ENCODE data around the gene SORCS1. TPM values are rescaled to one million over a fixed set of nuclear protein-coding genes. Genes with fewer than 3 reads are reported as not detected.

SORCS1 gene
- total and polyA plus RNA-seq, 2 donors (not counting 1 experiment from before 2014, with no cell fraction given), result under 0.01 to 0.01 TPM

DNA sequence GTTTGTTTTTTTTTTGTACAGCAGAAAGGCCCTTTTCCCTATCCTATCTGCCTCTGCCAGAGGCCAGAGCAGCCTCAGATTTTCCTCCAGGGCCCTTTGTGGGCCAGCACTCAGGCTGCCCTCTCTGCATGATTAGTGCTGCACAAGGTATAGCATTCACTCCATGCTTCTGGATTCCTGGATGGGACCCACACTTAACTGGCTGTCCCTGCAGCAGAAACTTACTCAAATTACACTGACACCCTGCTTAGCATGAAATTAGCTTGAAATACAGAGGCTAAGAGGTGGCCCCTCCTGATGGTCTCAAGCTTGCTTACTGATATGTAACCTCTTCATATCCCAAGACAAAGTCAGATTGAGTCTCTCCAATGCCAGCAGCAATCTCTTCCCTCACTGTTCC lies 239.3 kb downstream of the SORCS1 start:
- H3K4me2 ChIP-seq (ENCODE audit: extremely low read depth, insufficient read depth, low read length), result no peak overlapping the region
- H3K9ac ChIP-seq (ENCODE audit: insufficient read depth, low read length), result no peak overlapping the region
- no peak overlapping the region for H3K27ac ChIP-seq (ENCODE audit: insufficient read depth, low read length)
- no peaks in the 10 kb centered on the region for H3K36me3 ChIP-seq (ENCODE audit: control insufficient read depth, insufficient read depth, low read length)
- H3K27me3 ChIP-seq (ENCODE audit: control insufficient read depth, insufficient read depth, low read length), result no peaks in the 10 kb centered on the region
- no peaks in the 10 kb centered on the region for H4K20me1 ChIP-seq (ENCODE audit: control insufficient read depth, extremely low read depth, insufficient read depth, low read length)
- H3K4me1 ChIP-seq (ENCODE audit: control insufficient read depth, extremely low read depth, insufficient read depth, low read length), result no peaks in the 10 kb centered on the region
- no peaks in the 10 kb centered on the region for H3K9me3 ChIP-seq (ENCODE audit: control insufficient read depth, insufficient read depth, low read depth, low read length)
- H3K4me3 ChIP-seq (replicated peaks in 1 of 4; ENCODE audit: control extremely low read depth in 1 of 4, insufficient read depth in 1 of 4, low read depth in 3 of 4, low read length in 4 of 4), result no peak overlapping the region
- no peaks in the 10 kb centered on the region for H3K79me2 ChIP-seq (ENCODE audit: control insufficient read depth, insufficient read depth, low read length)
- TF ChIP-seq, protein P1, sequence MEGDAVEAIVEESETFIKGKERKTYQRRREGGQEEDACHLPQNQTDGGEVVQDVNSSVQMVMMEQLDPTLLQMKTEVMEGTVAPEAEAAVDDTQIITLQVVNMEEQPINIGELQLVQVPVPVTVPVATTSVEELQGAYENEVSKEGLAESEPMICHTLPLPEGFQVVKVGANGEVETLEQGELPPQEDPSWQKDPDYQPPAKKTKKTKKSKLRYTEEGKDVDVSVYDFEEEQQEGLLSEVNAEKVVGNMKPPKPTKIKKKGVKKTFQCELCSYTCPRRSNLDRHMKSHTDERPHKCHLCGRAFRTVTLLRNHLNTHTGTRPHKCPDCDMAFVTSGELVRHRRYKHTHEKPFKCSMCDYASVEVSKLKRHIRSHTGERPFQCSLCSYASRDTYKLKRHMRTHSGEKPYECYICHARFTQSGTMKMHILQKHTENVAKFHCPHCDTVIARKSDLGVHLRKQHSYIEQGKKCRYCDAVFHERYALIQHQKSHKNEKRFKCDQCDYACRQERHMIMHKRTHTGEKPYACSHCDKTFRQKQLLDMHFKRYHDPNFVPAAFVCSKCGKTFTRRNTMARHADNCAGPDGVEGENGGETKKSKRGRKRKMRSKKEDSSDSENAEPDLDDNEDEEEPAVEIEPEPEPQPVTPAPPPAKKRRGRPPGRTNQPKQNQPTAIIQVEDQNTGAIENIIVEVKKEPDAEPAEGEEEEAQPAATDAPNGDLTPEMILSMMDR (conservative IDR thresholded peaks at IDR 0.05 in 1 of 2, IDR thresholded peaks at IDR 0.05 in 1 of 2; ENCODE audit: low read depth in 1 of 2, low read length in 2 of 2), result no peak
- TF ChIP-seq EZH2 (IDR thresholded peaks at IDR 0.05; ENCODE audit: low read length, missing control alignments), result no peak
- no peak for DNase-seq (ENCODE audit: low read depth in 2 of 2)
- no peak overlapping the region for H2AFZ ChIP-seq (ENCODE audit: low read length)

DNA sequence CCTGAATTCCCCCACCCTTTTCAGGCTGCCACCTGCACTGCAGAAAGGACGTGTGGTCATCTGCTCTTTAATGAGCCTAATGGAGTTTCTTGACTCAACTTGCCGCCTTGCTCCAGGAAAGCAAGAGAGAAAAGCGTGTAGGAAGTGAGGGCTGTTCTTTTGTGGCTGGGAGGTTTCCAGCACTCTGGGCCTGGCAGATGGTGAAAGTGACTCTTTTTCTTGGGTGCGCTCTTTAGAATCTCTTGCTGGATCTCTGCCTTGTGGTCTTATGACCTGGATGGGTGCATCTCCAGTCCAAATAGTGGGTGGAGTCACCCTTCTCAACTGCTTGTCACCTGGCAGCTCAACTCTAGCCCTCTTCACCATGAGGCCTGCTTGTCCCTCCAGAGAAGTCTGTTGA lies 244.0 kb downstream of the SORCS1 start:
- Histone ChIP-seq H3K27me3 (ENCODE audit: control insufficient read depth, insufficient read depth, low read length) (no peaks in the 10 kb centered on the region), H3K4me2 (ENCODE audit: extremely low read depth, insufficient read depth, low read length) (no peak overlapping the region), H3K79me2 (ENCODE audit: control insufficient read depth, insufficient read depth, low read length) (no peaks in the 10 kb centered on the region), H3K4me3 (replicated peaks in 1 of 4; ENCODE audit: control extremely low read depth in 1 of 4, insufficient read depth in 1 of 4, low read depth in 3 of 4, low read length in 4 of 4) (no peak overlapping the region), H3K9me3 (ENCODE audit: control insufficient read depth, insufficient read depth, low read depth, low read length) (no peaks in the 10 kb centered on the region), H3K9ac (ENCODE audit: insufficient read depth, low read length) (no peak overlapping the region), H3K36me3 (ENCODE audit: control insufficient read depth, insufficient read depth, low read length) (no peaks in the 10 kb centered on the region), H3K27ac (ENCODE audit: insufficient read depth, low read length) (no peak overlapping the region), H2AFZ (ENCODE audit: low read length) (no peak overlapping the region), H3K4me1 (ENCODE audit: control insufficient read depth, extremely low read depth, insufficient read depth, low read length) (no peaks in the 10 kb centered on the region), H4K20me1 (ENCODE audit: control insufficient read depth, extremely low read depth, insufficient read depth, low read length) (no peaks in the 10 kb centered on the region)
- TF ChIP-seq, protein P1 (conservative IDR thresholded peaks at IDR 0.05 in 1 of 2, IDR thresholded peaks at IDR 0.05 in 1 of 2; ENCODE audit: low read depth in 1 of 2, low read length in 2 of 2), result no peak
- no peak for TF ChIP-seq EZH2 (IDR thresholded peaks at IDR 0.05; ENCODE audit: low read length, missing control alignments)
- DNase-seq (ENCODE audit: low read depth in 2 of 2), result no peak

DNA sequence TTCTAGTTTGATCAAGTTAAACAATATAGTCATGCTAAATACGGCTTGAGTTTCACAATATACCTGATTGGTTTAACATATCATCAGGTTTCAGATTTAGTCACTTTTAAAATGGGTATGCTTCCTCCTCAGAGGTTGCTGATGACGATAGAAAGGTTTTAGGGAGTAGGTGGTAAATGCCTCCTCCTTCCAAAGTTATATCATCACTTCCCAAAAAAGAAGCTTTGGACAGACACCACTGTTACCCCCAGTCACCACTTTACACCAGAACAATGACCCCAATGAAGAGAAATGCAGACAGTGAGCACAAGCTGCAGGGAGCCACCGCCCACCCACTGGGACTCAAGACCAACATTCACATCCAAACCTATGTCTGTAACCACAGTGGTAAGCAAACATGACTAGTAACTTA lies 244.6 kb downstream of the SORCS1 start:
- no peak overlapping the region for H3K4me2 ChIP-seq (ENCODE audit: extremely low read depth, insufficient read depth, low read length)
- H3K27ac ChIP-seq (ENCODE audit: insufficient read depth, low read length), result no peak overlapping the region
- H3K27me3 ChIP-seq (ENCODE audit: control insufficient read depth, insufficient read depth, low read length), result no peaks in the 10 kb centered on the region
- DNase-seq (ENCODE audit: low read depth in 2 of 2), result no peak
- no peaks in the 10 kb centered on the region for H3K4me1 ChIP-seq (ENCODE audit: control insufficient read depth, extremely low read depth, insufficient read depth, low read length)
- no peaks in the 10 kb centered on the region for H3K36me3 ChIP-seq (ENCODE audit: control insufficient read depth, insufficient read depth, low read length)
- no peak overlapping the region for H3K9ac ChIP-seq (ENCODE audit: insufficient read depth, low read length)
- no peak for TF ChIP-seq EZH2 (IDR thresholded peaks at IDR 0.05; ENCODE audit: low read length, missing control alignments)
- TF ChIP-seq, protein P1 (conservative IDR thresholded peaks at IDR 0.05 in 1 of 2, IDR thresholded peaks at IDR 0.05 in 1 of 2; ENCODE audit: low read depth in 1 of 2, low read length in 2 of 2), result no peak
- no peak overlapping the region for H3K4me3 ChIP-seq (replicated peaks in 1 of 4; ENCODE audit: control extremely low read depth in 1 of 4, insufficient read depth in 1 of 4, low read depth in 3 of 4, low read length in 4 of 4)
- H4K20me1 ChIP-seq (ENCODE audit: control insufficient read depth, extremely low read depth, insufficient read depth, low read length), result no peaks in the 10 kb centered on the region
- H2AFZ ChIP-seq (ENCODE audit: low read length), result no peak overlapping the region
- no peaks in the 10 kb centered on the region for H3K9me3 ChIP-seq (ENCODE audit: control insufficient read depth, insufficient read depth, low read depth, low read length)
- H3K79me2 ChIP-seq (ENCODE audit: control insufficient read depth, insufficient read depth, low read length), result no peaks in the 10 kb centered on the region
